K562 (cell line): ENCODE data around the gene PCDHGA8. TPM values are rescaled to one million over a fixed set of nuclear protein-coding genes. Genes with fewer than 3 reads are reported as not detected.

ENCODE experiments used
- REST ChIP-seq, 2 experiments: fragments of 450-650 bp; formaldehyde crosslinking in 1 of 2; IDR thresholded peaks; 2 replicates each; pipeline versions ENCODE4 v1.4.0 to v1.6.1; 2014 to 2020; ENCODE audit warnings: mild to moderate bottlenecking in 2 of 2, borderline replicate concordance in 1 of 2, low read depth in 1 of 2
- polyA plus RNA-seq, 8 experiments: library from polyadenylated mRNA; depleted of rRNA in 4 of 8; stranded (reverse) in 5 of 8; unstranded in 3 of 8; fragments of >200 nt; fragmentation: Nextera tagmentation in 2 of 8; fragmentation: Illumina TruSeq in 1 of 8; extraction: Ambion mirVana in 2 of 8; extraction: Trizol in 1 of 8; gene quantifications; 2 replicates each; pipeline versions ENCODE4 v1.2.1 to v1.2.3, GENCODE V29; 2011 to 2014; ENCODE audit warnings: inconsistent platforms in 1 of 8, missing spikeins in 1 of 8
- total RNA-seq, 7 experiments: library from RNA; depleted of rRNA in 6 of 7; stranded (reverse); fragments of >200 nt in 6 of 7; fragmentation: Illumina TruSeq in 2 of 7; extraction: Trizol in 2 of 7; gene quantifications; 2 replicates each; pipeline versions ENCODE4 v1.2.1 to v1.2.3, GENCODE V29; 2011 to 2021; ENCODE audit warnings: low replicate concordance in 1 of 7
- TF ChIP-seq, protein P1 (sequence below): fragments of 250-450 bp; sonication (Bioruptor Pico); IDR thresholded peaks from 2 replicates; pipeline ENCODE4 v1.9.0; 2021; ENCODE audit warnings: mild to moderate bottlenecking

The PCDHGA8 gene
- total and polyA plus RNA-seq, 9 of the 15 experiments (the other 6 are each of a cell fraction or from before 2014, with no cell fraction given): 0.04 to 0.11 (median 0.07) TPM; not detected in 2

GRCh38 chr5:141356950-141357349 is 35.5 kb upstream of the PCDHGA8 start (continued):
- TF ChIP-seq REST (IDR thresholded peaks at IDR 0.05; ENCODE audit: borderline replicate concordance): peak; percentile 76
- TF ChIP-seq REST (CRISPR knock-in tag; IDR thresholded peaks at IDR 0.05; ENCODE audit: low read depth): 0 out of 2 replicates have a peak, but pooled peaks have one; percentile 44
- TF ChIP-seq, protein P1, sequence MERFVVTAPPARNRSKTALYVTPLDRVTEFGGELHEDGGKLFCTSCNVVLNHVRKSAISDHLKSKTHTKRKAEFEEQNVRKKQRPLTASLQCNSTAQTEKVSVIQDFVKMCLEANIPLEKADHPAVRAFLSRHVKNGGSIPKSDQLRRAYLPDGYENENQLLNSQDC: no peak
